SHP77 (cell line): ENCODE data around the gene SDK2.

Experiments used
- DNase-seq, 2 experiments: peaks; one replicate each; lab custom pipeline; 2025; lab: John Stamatoyannopoulos, UW

SDK2 gene

GRCh38 chr17:73452009-73452408 is 192.2 kb downstream of the SDK2 start:
- DNase-seq = no peak

GRCh38 chr17:73447319-73447718 is 196.9 kb downstream of the SDK2 start:
- no peak for DNase-seq

- no peak for DNase-seq
Observed at GRCh38 chr17:73446617-73447016, 197.6 kb downstream of the SDK2 start.

GRCh38 chr17:73445466-73445865 is 198.8 kb downstream of the SDK2 start:
- no peak for DNase-seq

GRCh38 chr17:73444021-73444420 is 200.2 kb downstream of the SDK2 start:
- DNase-seq = no peak

GRCh38 chr17:73439597-73439996 is 204.6 kb downstream of the SDK2 start:
- no peak for DNase-seq

- no peak for DNase-seq
Observed at GRCh38 chr17:73437826-73438225, 206.4 kb downstream of the SDK2 start.

- no peak for DNase-seq
Observed at GRCh38 chr17:73436954-73437353, 207.3 kb downstream of the SDK2 start.

GRCh38 chr17:73435412-73435811 is 208.8 kb downstream of the SDK2 start:
- DNase-seq = no peak

- no peak for DNase-seq
Observed at GRCh38 chr17:73434154-73434553, 210.1 kb downstream of the SDK2 start.

GRCh38 chr17:73433501-73433900 is 210.7 kb downstream of the SDK2 start:
- no peak for DNase-seq

- no peak for DNase-seq
Observed at GRCh38 chr17:73432624-73433190, 211.5 kb downstream of the SDK2 start.

GRCh38 chr17:73431401-73432205 is 212.6 kb downstream of the SDK2 start:
- no peak for DNase-seq

- DNase-seq = peak; percentile 73 to 86
Observed at GRCh38 chr17:73430848-73431247, 213.4 kb downstream of the SDK2 start.

- DNase-seq = peak; percentile 51 to 77
Observed at GRCh38 chr17:73430165-73430680, 214.0 kb downstream of the SDK2 start.

GRCh38 chr17:73429440-73430164 is 214.6 kb downstream of the SDK2 start:
- peak; percentile 83 to 88 for DNase-seq

GRCh38 chr17:73427198-73427597 is 217.0 kb downstream of the SDK2 start:
- peak; percentile 41 to 42 for DNase-seq

GRCh38 chr17:73424571-73424970 is 219.7 kb downstream of the SDK2 start:
- no peak for DNase-seq

GRCh38 chr17:73423806-73424205 is 220.4 kb downstream of the SDK2 start:
- no peak for DNase-seq

GRCh38 chr17:73423159-73423715 is 221.0 kb downstream of the SDK2 start:
- no peak for DNase-seq

GRCh38 chr17:73422121-73422520 is 222.1 kb downstream of the SDK2 start:
- no peak for DNase-seq

GRCh38 chr17:73420897-73421296 is 223.3 kb downstream of the SDK2 start:
- DNase-seq = peak; percentile 59 to 68
